Measurements from ENCODE around the gene CCL4. TPM values are rescaled to one million over a fixed set of nuclear protein-coding genes. Genes with fewer than 3 reads are reported as not detected.

CCL4 gene
- total and polyA plus RNA-seq, 7 experiments from 2014 or later = 0.74 to 35.6 (median 2.2) TPM

DNA sequence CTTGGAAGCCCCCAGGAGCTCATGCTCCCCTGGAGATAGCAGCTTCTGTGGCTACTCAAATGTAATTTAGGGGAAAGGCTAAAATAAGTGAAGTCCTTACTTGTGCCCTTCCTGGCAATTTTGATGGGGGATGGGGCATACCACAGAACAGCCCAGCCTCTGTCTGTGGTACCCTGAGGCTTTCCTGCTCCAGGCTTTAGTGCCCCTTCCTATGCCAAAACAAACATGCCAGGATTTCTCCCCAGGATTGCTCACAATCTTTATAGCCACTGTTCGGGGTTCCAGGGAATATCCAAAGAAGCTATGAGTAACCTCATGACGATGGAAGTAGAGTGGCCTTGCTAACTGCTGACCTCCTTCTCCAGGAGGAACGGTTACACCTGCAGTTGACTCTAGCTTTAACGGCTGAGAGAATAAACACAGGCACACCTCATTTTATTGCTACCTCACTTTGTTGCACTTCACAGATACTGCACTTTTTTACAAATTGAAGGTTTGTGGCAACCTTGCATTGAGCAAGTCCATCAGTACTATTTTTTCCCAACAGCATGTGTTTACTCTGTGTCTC lies 24.9 kb downstream of the CCL4 start:
- ChIA-PET POLR2A (no interaction called here), CTCF (interaction anchor here (1.0 kb wide), 1 partner anchor 15 kb away, joined by 3 read pairs; no protein-coding TSS in a partner anchor)
- no peaks in the 10 kb centered on the region for H3K27me3 ChIP-seq (ENCODE audit: control insufficient read depth in 2 of 2, insufficient read depth in 2 of 2, low read length in 2 of 2)
- H3K4me1 ChIP-seq (ENCODE audit: control insufficient read depth in 2 of 2, insufficient read depth in 2 of 2, low read length in 2 of 2) = peaks cover 0 to 22% of the 10 kb centered on the region in 2 donors
- ATAC-seq (no peak), DNase-seq (no peak)
- H3K9me3 ChIP-seq (ENCODE audit: control insufficient read depth in 2 of 3, low read length in 3 of 3) = peaks cover 0 to 15% (median 0%) of the 10 kb centered on the region in 3 experiments
- Mint-ChIP-seq H3K4me3 (no peak overlapping the region), H3K4me1 (no peaks in the 10 kb centered on the region), H3K9me3 (peaks cover 0 to 23% (median 14%) of the 10 kb centered on the region in 11 donors), H3K36me3 (peaks cover 0 to 9% (median 3%) of the 10 kb centered on the region in 5 donors), H3K27ac (no peak overlapping the region), H3K27me3 (peaks cover 0 to 38% (median 20%) of the 10 kb centered on the region in 5 donors)
- no peak overlapping the region for H3K4me3 ChIP-seq (ENCODE audit: low read length)
- no peak overlapping the region for H3K27ac ChIP-seq (ENCODE audit: low read depth, low read length)
- H3K36me3 ChIP-seq (ENCODE audit: control insufficient read depth in 2 of 3, insufficient read depth in 3 of 3, low read length in 3 of 3) = no peaks in the 10 kb centered on the region
- intact Hi-C loops (cut with micrococcal nuclease) = no loop called here

DNA sequence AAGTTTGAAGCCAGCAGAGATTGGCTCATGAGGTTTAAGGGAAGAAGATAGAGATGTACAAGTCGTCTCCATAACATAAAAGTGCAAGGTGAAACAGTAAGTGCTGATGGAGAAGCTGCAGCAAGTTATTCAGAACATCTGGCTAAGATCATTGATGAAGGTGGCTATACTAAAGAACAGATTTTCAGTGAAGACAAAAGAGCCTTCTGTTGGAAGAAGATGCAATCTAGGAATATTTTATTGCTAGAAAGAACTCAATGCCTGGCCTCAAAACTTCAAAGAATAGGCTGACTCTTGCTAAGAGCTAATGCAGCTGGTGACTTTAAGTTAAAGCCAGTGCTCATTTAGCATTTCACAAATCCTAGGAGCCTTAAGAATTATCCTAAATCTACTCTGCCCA lies 26.0 kb downstream of the CCL4 start:
- Histone ChIP-seq H3K27ac (ENCODE audit: low read depth, low read length) (no peak overlapping the region), H3K4me1 (ENCODE audit: control insufficient read depth in 2 of 2, insufficient read depth in 2 of 2, low read length in 2 of 2) (peaks cover 0 to 22% of the 10 kb centered on the region in 2 donors), H3K4me3 (ENCODE audit: low read length) (no peak overlapping the region), H3K36me3 (ENCODE audit: control insufficient read depth in 2 of 3, insufficient read depth in 3 of 3, low read length in 3 of 3) (no peaks in the 10 kb centered on the region), H3K27me3 (ENCODE audit: control insufficient read depth in 2 of 2, insufficient read depth in 2 of 2, low read length in 2 of 2) (no peaks in the 10 kb centered on the region), H3K9me3 (ENCODE audit: control insufficient read depth in 2 of 3, low read length in 3 of 3) (peaks cover 0 to 15% (median 0%) of the 10 kb centered on the region in 3 experiments)
- no peak for ATAC-seq
- Mint-ChIP-seq H3K4me3 (no peak overlapping the region), H3K27ac (no peak overlapping the region), H3K27me3 (peaks cover 0 to 42% (median 24%) of the 10 kb centered on the region in 5 donors), H3K9me3 (peaks cover 0 to 23% (median 14%) of the 10 kb centered on the region in 11 donors), H3K36me3 (peaks cover 0 to 9% (median 3%) of the 10 kb centered on the region in 5 donors), H3K4me1 (no peaks in the 10 kb centered on the region)
- CTCF ChIA-PET = no interaction called here
- no peak for DNase-seq
- intact Hi-C loops (cut with micrococcal nuclease) = no loop called here
- POLR2A ChIA-PET = no interaction called here

- intact Hi-C loops (cut with micrococcal nuclease) = no loop called here
- H3K4me1 ChIP-seq (ENCODE audit: control insufficient read depth in 2 of 2, insufficient read depth in 2 of 2, low read length in 2 of 2) = peaks cover 0 to 22% of the 10 kb centered on the region in 2 donors
- Mint-ChIP-seq H3K27ac (no peak overlapping the region), H3K27me3 (peaks cover 0 to 46% (median 25%) of the 10 kb centered on the region in 5 donors), H3K9me3 (peaks cover 0 to 19% (median 13%) of the 10 kb centered on the region in 11 donors), H3K4me3 (no peak overlapping the region), H3K4me1 (no peaks in the 10 kb centered on the region), H3K36me3 (peaks cover 0 to 9% (median 3%) of the 10 kb centered on the region in 5 donors)
- ATAC-seq = no peak
- H3K27me3 ChIP-seq (ENCODE audit: control insufficient read depth in 2 of 2, insufficient read depth in 2 of 2, low read length in 2 of 2) = no peaks in the 10 kb centered on the region
- H3K27ac ChIP-seq (ENCODE audit: low read depth, low read length) = no peak overlapping the region
- H3K36me3 ChIP-seq (ENCODE audit: control insufficient read depth in 2 of 3, insufficient read depth in 3 of 3, low read length in 3 of 3) = no peaks in the 10 kb centered on the region
- H3K4me3 ChIP-seq (ENCODE audit: low read length) = no peak overlapping the region
- ChIA-PET POLR2A (no interaction called here), CTCF (no interaction called here)
- peaks cover 0 to 8% (median 0%) of the 10 kb centered on the region in 3 experiments for H3K9me3 ChIP-seq (ENCODE audit: control insufficient read depth in 2 of 3, low read length in 3 of 3)
- DNase-seq = no peak
These were observed 26.7 kb downstream of the CCL4 start for GRCh38 chr17:36130346-36130745.

GRCh38 chr17:36131421-36131820 lies 27.8 kb downstream of the CCL4 start:
- H3K36me3 Mint-ChIP-seq = peaks cover 0 to 4% (median 0%) of the 10 kb centered on the region in 5 donors
- no peaks in the 10 kb centered on the region for H3K36me3 ChIP-seq (ENCODE audit: control insufficient read depth in 2 of 3, insufficient read depth in 3 of 3, low read length in 3 of 3)
- ATAC-seq (peak; percentile 41), DNase-seq (no peak)
- ChIA-PET POLR2A (no interaction called here), CTCF (no interaction called here)
- intact Hi-C loops (cut with micrococcal nuclease) = no loop called here
- H3K27me3 ChIP-seq (ENCODE audit: control insufficient read depth in 2 of 2, insufficient read depth in 2 of 2, low read length in 2 of 2) = no peaks in the 10 kb centered on the region
- no peak overlapping the region for H3K27ac ChIP-seq (ENCODE audit: low read depth, low read length)
- no peaks in the 10 kb centered on the region for H3K9me3 ChIP-seq (ENCODE audit: control insufficient read depth in 2 of 3, low read length in 3 of 3)
- H3K4me3 ChIP-seq (ENCODE audit: low read length) = no peak overlapping the region
- no peaks in the 10 kb centered on the region for H3K4me1 Mint-ChIP-seq
- H3K27me3 Mint-ChIP-seq = peaks cover 0 to 53% (median 26%) of the 10 kb centered on the region in 5 donors
- H3K4me3 Mint-ChIP-seq = no peak overlapping the region
- peaks cover 0 to 10% (median 4%) of the 10 kb centered on the region in 11 donors for H3K9me3 Mint-ChIP-seq
- no peak overlapping the region for H3K27ac Mint-ChIP-seq
- peaks cover 0 to 20% of the 10 kb centered on the region in 2 donors for H3K4me1 ChIP-seq (ENCODE audit: control insufficient read depth in 2 of 2, insufficient read depth in 2 of 2, low read length in 2 of 2)

DNA sequence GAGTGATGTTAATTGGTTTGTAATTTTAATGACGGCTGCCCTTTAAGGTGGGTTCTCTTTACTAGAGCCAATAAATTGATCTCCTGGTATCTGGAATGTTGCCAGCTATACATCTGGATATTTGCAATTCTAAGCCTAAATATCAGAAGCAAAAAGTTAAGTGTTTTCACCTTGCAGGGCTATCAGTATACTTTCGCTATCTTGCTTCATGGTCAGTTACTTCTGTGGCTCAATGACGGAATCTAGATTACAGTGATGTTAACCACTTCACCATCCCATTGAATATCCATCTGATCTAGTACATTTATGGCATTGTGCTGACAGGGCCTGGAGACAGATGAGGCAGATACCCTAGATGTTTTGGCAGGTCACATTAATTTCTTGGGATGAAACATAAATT lies 28.3 kb downstream of the CCL4 start:
- peaks cover 0 to 2% (median 0%) of the 10 kb centered on the region in 5 donors for H3K36me3 Mint-ChIP-seq
- DNase-seq = no peak
- H3K27ac Mint-ChIP-seq = no peak overlapping the region
- ATAC-seq = no peak
- peaks cover 0 to 55% (median 26%) of the 10 kb centered on the region in 5 donors for H3K27me3 Mint-ChIP-seq
- intact Hi-C loops (cut with micrococcal nuclease) = no loop called here
- Histone ChIP-seq H3K4me1 (ENCODE audit: control insufficient read depth in 2 of 2, insufficient read depth in 2 of 2, low read length in 2 of 2) (peaks cover 0 to 15% of the 10 kb centered on the region in 2 donors), H3K4me3 (ENCODE audit: low read length) (no peak overlapping the region), H3K27ac (ENCODE audit: low read depth, low read length) (no peak overlapping the region), H3K36me3 (ENCODE audit: control insufficient read depth in 2 of 3, insufficient read depth in 3 of 3, low read length in 3 of 3) (no peaks in the 10 kb centered on the region), H3K9me3 (ENCODE audit: control insufficient read depth in 2 of 3, low read length in 3 of 3) (no peaks in the 10 kb centered on the region), H3K27me3 (ENCODE audit: control insufficient read depth in 2 of 2, insufficient read depth in 2 of 2, low read length in 2 of 2) (no peaks in the 10 kb centered on the region)
- no peaks in the 10 kb centered on the region for H3K4me1 Mint-ChIP-seq
- POLR2A ChIA-PET = no interaction called here
- no peak overlapping the region for H3K4me3 Mint-ChIP-seq
- CTCF ChIA-PET = interaction anchor here (1.4 kb wide), 1 partner anchor 16 kb away, joined by 6 read pairs; no protein-coding TSS in a partner anchor
- H3K9me3 Mint-ChIP-seq = peaks cover 0 to 5% (median 0%) of the 10 kb centered on the region in 11 donors

DNA sequence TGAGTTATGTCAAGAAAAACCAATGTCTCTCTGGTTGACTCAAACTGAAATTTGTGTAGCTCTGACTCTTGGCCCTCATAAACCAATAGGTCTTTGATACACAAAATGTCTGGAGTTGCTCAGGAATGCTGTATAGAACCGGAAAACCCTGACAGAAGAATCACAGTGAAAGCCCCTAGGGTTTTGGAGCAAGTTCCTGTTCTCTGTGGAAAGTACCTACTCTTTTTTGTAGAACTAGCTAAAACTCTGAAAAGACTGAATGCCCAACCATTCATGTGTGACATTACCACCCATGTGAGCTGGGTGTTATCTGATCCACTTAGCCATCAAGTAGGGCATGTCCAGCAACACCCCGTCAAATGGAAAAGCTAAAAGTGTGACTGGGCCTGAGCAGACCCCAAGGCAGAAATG lies 28.8 kb downstream of the CCL4 start:
- ATAC-seq (peak; percentile 32), DNase-seq (no peak)
- Mint-ChIP-seq H3K36me3 (no peaks in the 10 kb centered on the region), H3K4me3 (no peak overlapping the region), H3K9me3 (peaks cover 0 to under 1% (median 0%) of the 10 kb centered on the region in 11 donors), H3K4me1 (no peaks in the 10 kb centered on the region), H3K27ac (no peak overlapping the region), H3K27me3 (peaks cover 0 to 60% (median 26%) of the 10 kb centered on the region in 5 donors)
- Histone ChIP-seq H3K4me1 (ENCODE audit: control insufficient read depth in 2 of 2, insufficient read depth in 2 of 2, low read length in 2 of 2) (peaks cover 0 to 10% of the 10 kb centered on the region in 2 donors), H3K36me3 (ENCODE audit: control insufficient read depth in 2 of 3, insufficient read depth in 3 of 3, low read length in 3 of 3) (no peaks in the 10 kb centered on the region), H3K27ac (ENCODE audit: low read depth, low read length) (no peak overlapping the region), H3K27me3 (ENCODE audit: control insufficient read depth in 2 of 2, insufficient read depth in 2 of 2, low read length in 2 of 2) (no peaks in the 10 kb centered on the region), H3K4me3 (ENCODE audit: low read length) (no peak overlapping the region), H3K9me3 (ENCODE audit: control insufficient read depth in 2 of 3, low read length in 3 of 3) (no peaks in the 10 kb centered on the region)
- ChIA-PET CTCF (interaction anchor here (0.6 to 1.4 kb wide), 2 partner anchors 14 to 16 kb away, joined by 3 to 6 read pairs; no protein-coding TSS in a partner anchor), POLR2A (no interaction called here)
- intact Hi-C loops (cut with micrococcal nuclease) = no loop called here

Data from naive thymus-derived CD4-positive, alpha-beta T cell (primary cell).